HTERT RPE-1 (cell line): ENCODE results near the gene BRMS1.
"Not testable (repeated sequence)": the region's sequence is repeated elsewhere in the genome, so short reads cannot be mapped to it uniquely, and the experiment has no call there.

Experiments
- in situ Hi-C: fragments of 300-500 bp; cut with MboI; formaldehyde crosslinking; loops from 4 replicates; pipeline ENCODE4 v1.14.3; 2020; ENCODE audit warnings: low sequenced_read_pairs

The BRMS1 gene

GRCh38 chr11:66311965-66312548, 32.8 kb downstream of the BRMS1 start:
- in situ Hi-C loops: no loop called here

GRCh38 chr11:66311470-66311964, 33.4 kb downstream of the BRMS1 start:
- in situ Hi-C loops: no loop called here

GRCh38 chr11:66310803-66311440, 34.0 kb downstream of the BRMS1 start:
- in situ Hi-C loops: not testable (repeated sequence)

GRCh38 chr11:66310324-66310723, 34.6 kb downstream of the BRMS1 start:
- in situ Hi-C loops: no loop called here

GRCh38 chr11:66309475-66309874, 35.4 kb downstream of the BRMS1 start:
- in situ Hi-C loops: no loop called here

- in situ Hi-C loops: no loop called here
These were observed 42.2 kb downstream of the BRMS1 start for GRCh38 chr11:66302656-66303055.

GRCh38 chr11:66299186-66299585, 45.7 kb downstream of the BRMS1 start:
- in situ Hi-C loops: no loop called here

GRCh38 chr11:66297610-66298009, 47.3 kb downstream of the BRMS1 start:
- in situ Hi-C loops: no loop called here

- in situ Hi-C loops: no loop called here
These were observed 50.0 kb downstream of the BRMS1 start for GRCh38 chr11:66294626-66295620.

- in situ Hi-C loops: no loop called here
These were observed 50.9 kb downstream of the BRMS1 start for GRCh38 chr11:66293777-66294625.

- in situ Hi-C loops: no loop called here
These were observed 51.6 kb downstream of the BRMS1 start for GRCh38 chr11:66293352-66293751.

GRCh38 chr11:66292543-66293332, 52.2 kb downstream of the BRMS1 start:
- in situ Hi-C loops: no loop called here

- in situ Hi-C loops: no loop called here
These were observed 53.0 kb downstream of the BRMS1 start, which contains the start of gene TMEM151A for GRCh38 chr11:66291706-66292542. TMEM151A (plus strand) TSS chr11:66291894; CDS start chr11:66292014, 120 bp downstream.

GRCh38 chr11:66291303-66291705, 53.6 kb downstream of the BRMS1 start:
- in situ Hi-C loops: no loop called here

GRCh38 chr11:66290330-66290621, 54.6 kb downstream of the BRMS1 start:
- in situ Hi-C loops: no loop called here

GRCh38 chr11:66289548-66290329, 55.2 kb downstream of the BRMS1 start:
- in situ Hi-C loops: no loop called here

- in situ Hi-C loops: no loop called here
These were observed 56.0 kb downstream of the BRMS1 start, which contains the start of gene YIF1A for GRCh38 chr11:66288671-66289547. YIF1A (minus strand) TSS chr11:66289143; CDS start chr11:66288985, 158 bp downstream.
